GM12892 (cell line): ENCODE results near the gene PPDPF.

Experiments
- POLR2A ChIP-seq: IDR thresholded peaks from 2 replicates; pipeline ENCODE4 v1.6.1; 2011; ENCODE audit warnings: low read depth, low read length, control low read depth
- POLR2AphosphoS5 ChIP-seq: IDR thresholded peaks from 2 replicates; pipeline ENCODE4 v1.6.1; 2011; ENCODE audit warnings: low read depth, low read length, control low read depth

DNA sequence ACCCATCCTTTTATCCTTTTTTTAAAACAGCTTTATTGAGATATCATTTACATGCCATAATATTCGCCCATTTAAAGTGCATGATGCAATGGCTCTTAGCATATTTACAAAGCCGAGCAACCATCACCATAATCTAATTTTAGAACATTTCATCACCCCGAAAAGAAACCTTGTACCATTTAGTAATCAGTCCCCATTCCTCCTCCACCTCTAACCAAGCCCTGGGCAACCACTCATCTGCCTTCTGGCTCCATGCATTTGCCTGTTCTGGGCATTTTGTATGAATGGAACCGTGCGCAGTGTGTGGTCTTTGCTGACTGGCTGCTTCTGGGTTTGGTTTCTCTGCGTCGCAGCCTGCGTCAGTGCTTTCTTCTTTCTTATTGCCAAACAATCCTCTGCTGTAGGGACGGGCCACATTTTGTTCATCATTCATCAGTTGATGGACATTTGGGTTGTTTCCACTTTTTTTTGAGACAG lies 11.4 kb upstream of the PPDPF start:
- TF ChIP-seq POLR2AphosphoS5 (no peak), POLR2A (no peak)
